Esophagus mucosa (tissue), 1 donor: ENCODE results near the gene LBH. TPM values are rescaled to one million over a fixed set of nuclear protein-coding genes. Genes with fewer than 3 reads are reported as not detected.

Experiments used
- total RNA-seq: library from RNA; stranded (reverse); gene quantifications from one replicate; pipeline ENCODE4 v1.2.4, GENCODE V29; 2023
- donor health status: DM: yes; HTN: yes; CAD: no.

LBH gene
- total RNA-seq, 1 donor from 2014 or later = 4.0 TPM

Other genes with a start within 250 kb of the LBH start
- gene YPEL5, start 84.5 kb upstream of the LBH start, total RNA-seq = 56.4 TPM
- 11.6 TPM for gene LCLAT1, start 215.7 kb downstream of the LBH start, total RNA-seq